ENCODE measurements around the gene ILF2. TPM values are rescaled to one million over a fixed set of nuclear protein-coding genes. Genes with fewer than 3 reads are reported as not detected.

Gene ILF2
- polyA plus RNA-seq, 2 of the 4 experiments (the other 2 are of a cell fraction): 249 to 285 TPM

- CTCF ChIA-PET: interaction anchor here (0.6 to 6.3 kb wide), 11 partner anchors 8 to 480 kb away, joined by 3 to 35 read pairs (median 4); partner anchors contain the start of genes CHTOP, S100A1 and S100A13
- no peak overlapping the region for H3K4me2 ChIP-seq
- no peak overlapping the region for H3K4me3 ChIP-seq
- no peak for DNase-seq (ENCODE audit: low read depth in 1 of 2, low spot score in 1 of 2)
- no peaks in the 10 kb centered on the region for H3K9me3 ChIP-seq
- POLR2A ChIA-PET: interaction anchor here (0.8 to 1.6 kb wide), 7 partner anchors 8 to 76 kb away, joined by 3 to 11 read pairs (median 4); partner anchors contain the start of genes CHTOP, ILF2 and S100A13
- 84% methylated on average over 10 of the region's 10 CpGs for WGBS (ENCODE audit: missing lambda C conversion rate)
- no peak for FAIRE-seq
- peak in 1 of 2 experiments; percentile 38; a peak in 3 of 6 replicates for ATAC-seq
- peaks cover 11% of the 10 kb centered on the region; the same call in 2 of the 3 replicates for H3K4me1 ChIP-seq
- no peak overlapping the region for H3K27ac ChIP-seq
- TF ChIP-seq CHD2 (IDR thresholded peaks at IDR 0.05; ENCODE audit: low read length, partially characterized antibody): no peak
- TF ChIP-seq FOSB (CRISPR knock-in tag; IDR thresholded peaks at IDR 0.05): 0 out of 2 replicates have a peak, but pooled peaks have one; percentile 38
Observed at GRCh38 chr1:153648000-153648643, 22.7 kb downstream of the ILF2 start.

- 72% methylated on average over 2 of the region's 2 CpGs for WGBS (ENCODE audit: missing lambda C conversion rate)
- Histone ChIP-seq H3K9me3 (no peaks in the 10 kb centered on the region), H3K27ac (no peak overlapping the region), H3K4me3 (no peak overlapping the region), H3K4me1 (peaks cover 5% of the 10 kb centered on the region; the same call in 1 of the 3 replicates), H3K4me2 (no peak overlapping the region)
- ChIA-PET POLR2A (interaction anchor here (0.8 to 5.1 kb wide), 7 partner anchors 9 to 75 kb away, joined by 3 to 48 read pairs (median 4); partner anchors contain the start of genes CHTOP, ILF2 and S100A13), CTCF (interaction anchor here (1.0 to 6.3 kb wide), 8 partner anchors 9 to 138 kb away, joined by 3 to 35 read pairs (median 5); partner anchors contain the start of genes CHTOP, S100A1 and S100A13)
- FAIRE-seq (no peak), ATAC-seq (peak; percentile 19; a peak in 4 of 6 replicates), DNase-seq (ENCODE audit: low read depth in 1 of 2, low spot score in 1 of 2) (peak in 1 of 2 experiments; percentile 17)
- peak; percentile 9 for TF ChIP-seq CHD2 (IDR thresholded peaks at IDR 0.05; ENCODE audit: low read length, partially characterized antibody)
- TF ChIP-seq, protein P1, sequence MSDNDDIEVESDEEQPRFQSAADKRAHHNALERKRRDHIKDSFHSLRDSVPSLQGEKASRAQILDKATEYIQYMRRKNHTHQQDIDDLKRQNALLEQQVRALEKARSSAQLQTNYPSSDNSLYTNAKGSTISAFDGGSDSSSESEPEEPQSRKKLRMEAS (IDR thresholded peaks at IDR 0.05): no peak
- no peak for TF ChIP-seq RAD21 (conservative IDR thresholded peaks at IDR 0.05 in 1 of 2, IDR thresholded peaks at IDR 0.05 in 1 of 2)
- TF ChIP-seq POLR2AphosphoS2 (conservative IDR thresholded peaks at IDR 0.05; ENCODE audit: low read length): peak; percentile 31; the same call in 1 of the 2 replicates
- TF ChIP-seq EP300 (IDR thresholded peaks at IDR 0.05): no peak
- no peak for TF ChIP-seq PHF8 (IDR thresholded peaks at IDR 0.05; ENCODE audit: borderline replicate concordance, low read depth)
- TF ChIP-seq CHD4 (IDR thresholded peaks at IDR 0.05; ENCODE audit: borderline replicate concordance): no peak
- TF ChIP-seq, protein P2, sequence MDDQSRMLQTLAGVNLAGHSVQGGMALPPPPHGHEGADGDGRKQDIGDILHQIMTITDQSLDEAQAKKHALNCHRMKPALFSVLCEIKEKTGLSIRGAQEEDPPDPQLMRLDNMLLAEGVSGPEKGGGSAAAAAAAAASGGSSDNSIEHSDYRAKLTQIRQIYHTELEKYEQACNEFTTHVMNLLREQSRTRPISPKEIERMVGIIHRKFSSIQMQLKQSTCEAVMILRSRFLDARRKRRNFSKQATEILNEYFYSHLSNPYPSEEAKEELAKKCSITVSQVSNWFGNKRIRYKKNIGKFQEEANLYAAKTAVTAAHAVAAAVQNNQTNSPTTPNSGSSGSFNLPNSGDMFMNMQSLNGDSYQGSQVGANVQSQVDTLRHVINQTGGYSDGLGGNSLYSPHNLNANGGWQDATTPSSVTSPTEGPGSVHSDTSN (IDR thresholded peaks at IDR 0.05): no peak
- 0 out of 5 replicates have a peak, but pooled peaks of 1 of the 2 experiments have one; percentile 27 for TF ChIP-seq JUN (IDR thresholded peaks at IDR 0.05)
- TF ChIP-seq EHF (CRISPR knock-in tag; IDR thresholded peaks at IDR 0.05): no peak
- no peak for TF ChIP-seq NR3C1 (IDR thresholded peaks at IDR 0.05)
- TF ChIP-seq HOXB5 (CRISPR knock-in tag; IDR thresholded peaks at IDR 0.05): 0 out of 2 replicates have a peak, but pooled peaks have one; percentile 20
Observed at GRCh38 chr1:153647346-153647714, 23.5 kb downstream of the ILF2 start.

- Histone ChIP-seq H3K9me3 (no peaks in the 10 kb centered on the region), H3K4me1 (peaks cover 5% of the 10 kb centered on the region; the same call in 1 of the 3 replicates), H3K27ac (no peak overlapping the region), H3K4me2 (no peak overlapping the region), H3K4me3 (no peak overlapping the region)
- FAIRE-seq: no peak
- 96% methylated on average over 5 of the region's 5 CpGs for WGBS (ENCODE audit: missing lambda C conversion rate)
- CTCF ChIA-PET: interaction anchor here (1.0 to 6.3 kb wide), 7 partner anchors 9 to 137 kb away, joined by 3 to 35 read pairs (median 5); partner anchors contain the start of genes CHTOP, S100A1 and S100A13
- POLR2A ChIA-PET: interaction anchor here (0.8 to 5.1 kb wide), 3 partner anchors 12 to 74 kb away, joined by 6 to 48 read pairs (median 6); partner anchors contain the start of gene CHTOP
- no peak for DNase-seq (ENCODE audit: low read depth in 1 of 2, low spot score in 1 of 2)
- peak; percentile 2 to 11; a peak in 4 of 6 replicates for ATAC-seq
- TF ChIP-seq, protein P2 (IDR thresholded peaks at IDR 0.05): no peak
- TF ChIP-seq MAFK (IDR thresholded peaks at IDR 0.05; ENCODE audit: partially characterized antibody) (no peak), POLR2AphosphoS2 (conservative IDR thresholded peaks at IDR 0.05; ENCODE audit: low read length) (peak; percentile 74; the same call in 1 of the 2 replicates), RFX5 (IDR thresholded peaks at IDR 0.05) (no peak), TP53 (CRISPR knock-in tag; IDR thresholded peaks at IDR 0.05) (no peak), RAD21 (conservative IDR thresholded peaks at IDR 0.05 in 1 of 2, IDR thresholded peaks at IDR 0.05 in 1 of 2) (no peak), HES2 (IDR thresholded peaks at IDR 0.05) (no peak)
Observed at GRCh38 chr1:153646672-153647345, 24.0 kb downstream of the ILF2 start.
